K562 (cell line): ENCODE results near the gene SEC61A1. TPM values are rescaled to one million over a fixed set of nuclear protein-coding genes. Genes with fewer than 3 reads are reported as not detected.

Experiments
- CBX3 ChIP-seq, 2 experiments: IDR thresholded peaks; 1 replicate in 1 of 2; 2 replicates in 1 of 2; pipeline ENCODE4 v1.6.1; 2012; ENCODE audit warnings: inconsistent platforms in 2 of 2, low read length in 2 of 2, borderline replicate concordance in 1 of 2, control low read depth in 1 of 2
- DNMT1 ChIP-seq: fragments of 450-650 bp; IDR thresholded peaks from 2 replicates; pipeline ENCODE4 v1.6.1; 2016; ENCODE audit warnings: antibody characterized with exemption, mild to moderate bottlenecking
- GATAD2B ChIP-seq: fragments of 450-650 bp; IDR thresholded peaks from 2 replicates; pipeline ENCODE4 v1.6.1; 2017; ENCODE audit warnings: mild to moderate bottlenecking, borderline replicate concordance
- HCFC1 ChIP-seq: IDR thresholded peaks from 2 replicates; pipeline ENCODE4 v1.6.1; 2012; ENCODE audit warnings: low read depth, low read length, improper control_type of control experiment
- HDAC3 ChIP-seq: fragments of 450-650 bp; IDR thresholded peaks from 2 replicates; pipeline ENCODE4 v1.6.1; 2018; ENCODE audit warnings: borderline replicate concordance, mild to moderate bottlenecking, moderate library complexity; ENCODE audit not compliant: partially characterized antibody
- KLF16 ChIP-seq: IDR thresholded peaks from 2 replicates; pipeline ENCODE4 v1.6.1; 2016; ENCODE audit warnings: antibody characterized with exemption
- MCM3 ChIP-seq: fragments of 450-650 bp; IDR thresholded peaks from 2 replicates; pipeline ENCODE4 v1.6.1; 2016
- MTA1 ChIP-seq: fragments of 450-650 bp; IDR thresholded peaks from 2 replicates; pipeline ENCODE4 v1.6.1; 2017; ENCODE audit warnings: borderline replicate concordance
- NFE2L1 ChIP-seq: fragments of 450-650 bp; IDR thresholded peaks from 2 replicates; pipeline ENCODE4 v1.6.1; 2016; ENCODE audit warnings: missing genetic modification characterization, low read depth, mild to moderate bottlenecking, missing compliant biosample characterization, moderate library complexity, borderline replicate concordance
- PRMT5 ChIP-seq: sonication (generic); formaldehyde crosslinking; IDR thresholded peaks from 2 replicates; pipeline ENCODE4 v1.5.0; 2020; ENCODE audit warnings: missing genetic modification reagents
- RBM34 ChIP-seq: fragments of 200-400 bp; formaldehyde crosslinking; IDR thresholded peaks from 2 replicates; pipeline ENCODE4 v1.6.1; 2018; ENCODE audit warnings: low read length, borderline replicate concordance; ENCODE audit not compliant: insufficient read depth
- SP2 ChIP-seq: IDR thresholded peaks from 2 replicates; pipeline ENCODE4 v1.6.1; 2011; ENCODE audit warnings: mild to moderate bottlenecking, low read depth, low read length, moderate library complexity; ENCODE audit not compliant: poor library complexity, severe bottlenecking; ENCODE audit errors: extremely low read depth
- SPI1 ChIP-seq: IDR thresholded peaks from 2 replicates; pipeline ENCODE4 v1.6.1; 2011; ENCODE audit warnings: low read depth, low read length, control low read depth, borderline replicate concordance
- SRF ChIP-seq, 2 experiments: fragments of 250-450, 450-650 bp in 1 of 2; sonication (Bioruptor Pico) in 1 of 2; sonication (generic) in 1 of 2; formaldehyde crosslinking; IDR thresholded peaks; 2 replicates each; pipeline versions ENCODE4 v1.5.0 to v1.5.1; 2020 to 2022; ENCODE audit warnings: mild to moderate bottlenecking in 1 of 2, missing genetic modification reagents in 1 of 2
- TEAD2 ChIP-seq: fragments of 450-650 bp; IDR thresholded peaks from 2 replicates; pipeline ENCODE4 v1.6.1; 2016; ENCODE audit warnings: missing genetic modification characterization, control low read depth, missing compliant biosample characterization
- ZC3H11A ChIP-seq: IDR thresholded peaks from 2 replicates; pipeline ENCODE4 v1.6.1; 2012; ENCODE audit warnings: low read depth, low read length, improper control_type of control experiment
- ZNF197 ChIP-seq: fragments of 200-800 bp; sonication (Bioruptor generic); IDR thresholded peaks from 2 replicates; pipeline ENCODE4 v1.6.1; 2016; ENCODE audit warnings: low read depth, missing genetic modification characterization, missing compliant biosample characterization
- ZNF717 ChIP-seq: fragments of 250-450 bp; sonication (Bioruptor Pico); IDR thresholded peaks from 2 replicates; pipeline ENCODE4 v1.5.0; 2021
- polyA plus RNA-seq, 8 experiments: library from polyadenylated mRNA; depleted of rRNA in 4 of 8; stranded (reverse) in 5 of 8; unstranded in 3 of 8; fragments of >200 nt; fragmentation: Nextera tagmentation in 2 of 8; fragmentation: Illumina TruSeq in 1 of 8; extraction: Ambion mirVana in 2 of 8; extraction: Trizol in 1 of 8; gene quantifications; 2 replicates each; pipeline versions ENCODE4 v1.2.1 to v1.2.3, GENCODE V29; 2011 to 2014; ENCODE audit warnings: inconsistent platforms in 1 of 8, missing spikeins in 1 of 8
- total RNA-seq, 7 experiments: library from RNA; depleted of rRNA in 6 of 7; stranded (reverse); fragments of >200 nt in 6 of 7; fragmentation: Illumina TruSeq in 2 of 7; extraction: Trizol in 2 of 7; gene quantifications; 2 replicates each; pipeline versions ENCODE4 v1.2.1 to v1.2.3, GENCODE V29; 2011 to 2021; ENCODE audit warnings: low replicate concordance in 1 of 7
- TF ChIP-seq, protein P1 (sequence below): fragments of 250-450 bp; sonication (Bioruptor Pico); IDR thresholded peaks from 2 replicates; pipeline ENCODE4 v1.4.0; 2020; ENCODE audit warnings: mild to moderate bottlenecking
- TF ChIP-seq, protein P2 (sequence below): fragments of 450-650 bp; IDR thresholded peaks from 2 replicates; pipeline ENCODE4 v1.7.1; 2018; ENCODE audit warnings: mild to moderate bottlenecking, low read depth; ENCODE audit not compliant: partially characterized antibody
- TF ChIP-seq, protein P3 (sequence below): sonication (generic); formaldehyde crosslinking; IDR thresholded peaks from 2 replicates; pipeline ENCODE4 v1.8.0; 2022; ENCODE audit warnings: mild to moderate bottlenecking, missing genetic modification reagents, borderline replicate concordance
- TF ChIP-seq, protein P4 (sequence below): fragments of 250-450 bp; sonication (Bioruptor Pico); IDR thresholded peaks from 2 replicates; pipeline ENCODE4 v1.5.0; 2021

The SEC61A1 gene
- total and polyA plus RNA-seq, 9 of the 15 experiments (the other 6 are each of a cell fraction or from before 2014, with no cell fraction given) = 1.9 to 140 (median 79.1) TPM

DNA sequence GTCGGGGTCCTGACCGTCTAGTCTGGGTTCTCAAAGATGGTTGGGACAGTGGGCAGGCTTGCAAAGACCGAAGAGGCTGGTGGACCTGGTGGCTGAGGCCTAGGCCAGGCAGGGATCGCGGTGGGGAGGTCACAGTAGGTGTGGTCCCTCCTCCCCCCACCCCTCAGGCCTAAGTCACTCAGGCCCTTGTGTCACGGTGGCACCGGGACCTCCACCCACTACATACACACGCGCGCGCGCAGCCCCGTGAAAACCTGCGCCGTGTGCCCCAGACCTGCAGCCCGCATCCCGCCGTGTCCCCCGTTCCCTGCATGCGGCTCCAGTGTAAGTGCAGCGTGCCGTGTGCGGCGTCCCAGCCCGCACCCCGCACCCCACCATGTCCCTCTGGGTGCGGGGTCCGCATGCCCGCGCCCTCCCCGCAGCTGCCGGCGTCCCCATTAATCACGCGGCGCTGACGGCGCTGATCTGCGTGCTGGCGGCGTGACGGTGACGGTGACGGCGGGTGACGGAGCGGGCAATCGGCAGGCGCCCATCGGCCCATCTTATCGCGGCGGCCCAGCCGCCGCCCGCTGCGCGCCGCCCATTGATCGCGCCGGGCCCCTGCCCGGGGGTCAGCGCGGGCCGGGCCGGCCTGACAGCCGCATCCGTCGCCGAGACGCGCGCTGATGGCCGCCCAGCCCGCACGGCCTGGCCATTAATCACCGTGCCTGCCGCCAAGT is 24.4 kb downstream of the SEC61A1 start (continued):
- TF ChIP-seq NFE2L1 = no peak
- no peak for TF ChIP-seq TEAD2
- TF ChIP-seq CBX3 (IDR thresholded peaks at IDR 0.05; ENCODE audit: borderline replicate concordance in 1 of 2, low read length in 2 of 2) = no peak
- no peak for TF ChIP-seq PRMT5 (CRISPR knock-in tag)
- TF ChIP-seq HDAC3 = no peak
- no peak for TF ChIP-seq HCFC1
- no peak for TF ChIP-seq SP2
- peak; percentile 95 for TF ChIP-seq GATAD2B
- TF ChIP-seq, protein P1, sequence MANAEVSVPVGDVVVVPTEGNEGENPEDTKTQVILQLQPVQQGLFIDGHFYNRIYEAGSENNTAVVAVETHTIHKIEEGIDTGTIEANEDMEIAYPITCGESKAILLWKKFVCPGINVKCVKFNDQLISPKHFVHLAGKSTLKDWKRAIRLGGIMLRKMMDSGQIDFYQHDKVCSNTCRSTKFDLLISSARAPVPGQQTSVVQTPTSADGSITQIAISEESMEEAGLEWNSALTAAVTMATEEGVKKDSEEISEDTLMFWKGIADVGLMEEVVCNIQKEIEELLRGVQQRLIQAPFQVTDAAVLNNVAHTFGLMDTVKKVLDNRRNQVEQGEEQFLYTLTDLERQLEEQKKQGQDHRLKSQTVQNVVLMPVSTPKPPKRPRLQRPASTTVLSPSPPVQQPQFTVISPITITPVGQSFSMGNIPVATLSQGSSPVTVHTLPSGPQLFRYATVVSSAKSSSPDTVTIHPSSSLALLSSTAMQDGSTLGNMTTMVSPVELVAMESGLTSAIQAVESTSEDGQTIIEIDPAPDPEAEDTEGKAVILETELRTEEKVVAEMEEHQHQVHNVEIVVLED (CRISPR knock-in tag) = peak; percentile 93
- no peak for TF ChIP-seq MTA1
- no peak for TF ChIP-seq ZC3H11A
- no peak for TF ChIP-seq KLF16
- TF ChIP-seq MCM3 = no peak
- TF ChIP-seq SRF (CRISPR knock-in tag; IDR thresholded peaks at IDR 0.05) = no peak
- TF ChIP-seq ZNF717 (CRISPR knock-in tag) = no peak
- no peak for TF ChIP-seq RBM34
- TF ChIP-seq, protein P2, sequence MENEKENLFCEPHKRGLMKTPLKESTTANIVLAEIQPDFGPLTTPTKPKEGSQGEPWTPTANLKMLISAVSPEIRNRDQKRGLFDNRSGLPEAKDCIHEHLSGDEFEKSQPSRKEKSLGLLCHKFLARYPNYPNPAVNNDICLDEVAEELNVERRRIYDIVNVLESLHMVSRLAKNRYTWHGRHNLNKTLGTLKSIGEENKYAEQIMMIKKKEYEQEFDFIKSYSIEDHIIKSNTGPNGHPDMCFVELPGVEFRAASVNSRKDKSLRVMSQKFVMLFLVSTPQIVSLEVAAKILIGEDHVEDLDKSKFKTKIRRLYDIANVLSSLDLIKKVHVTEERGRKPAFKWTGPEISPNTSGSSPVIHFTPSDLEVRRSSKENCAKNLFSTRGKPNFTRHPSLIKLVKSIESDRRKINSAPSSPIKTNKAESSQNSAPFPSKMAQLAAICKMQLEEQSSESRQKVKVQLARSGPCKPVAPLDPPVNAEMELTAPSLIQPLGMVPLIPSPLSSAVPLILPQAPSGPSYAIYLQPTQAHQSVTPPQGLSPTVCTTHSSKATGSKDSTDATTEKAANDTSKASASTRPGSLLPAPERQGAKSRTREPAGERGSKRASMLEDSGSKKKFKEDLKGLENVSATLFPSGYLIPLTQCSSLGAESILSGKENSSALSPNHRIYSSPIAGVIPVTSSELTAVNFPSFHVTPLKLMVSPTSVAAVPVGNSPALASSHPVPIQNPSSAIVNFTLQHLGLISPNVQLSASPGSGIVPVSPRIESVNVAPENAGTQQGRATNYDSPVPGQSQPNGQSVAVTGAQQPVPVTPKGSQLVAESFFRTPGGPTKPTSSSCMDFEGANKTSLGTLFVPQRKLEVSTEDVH = no peak
- TF ChIP-seq, protein P3, sequence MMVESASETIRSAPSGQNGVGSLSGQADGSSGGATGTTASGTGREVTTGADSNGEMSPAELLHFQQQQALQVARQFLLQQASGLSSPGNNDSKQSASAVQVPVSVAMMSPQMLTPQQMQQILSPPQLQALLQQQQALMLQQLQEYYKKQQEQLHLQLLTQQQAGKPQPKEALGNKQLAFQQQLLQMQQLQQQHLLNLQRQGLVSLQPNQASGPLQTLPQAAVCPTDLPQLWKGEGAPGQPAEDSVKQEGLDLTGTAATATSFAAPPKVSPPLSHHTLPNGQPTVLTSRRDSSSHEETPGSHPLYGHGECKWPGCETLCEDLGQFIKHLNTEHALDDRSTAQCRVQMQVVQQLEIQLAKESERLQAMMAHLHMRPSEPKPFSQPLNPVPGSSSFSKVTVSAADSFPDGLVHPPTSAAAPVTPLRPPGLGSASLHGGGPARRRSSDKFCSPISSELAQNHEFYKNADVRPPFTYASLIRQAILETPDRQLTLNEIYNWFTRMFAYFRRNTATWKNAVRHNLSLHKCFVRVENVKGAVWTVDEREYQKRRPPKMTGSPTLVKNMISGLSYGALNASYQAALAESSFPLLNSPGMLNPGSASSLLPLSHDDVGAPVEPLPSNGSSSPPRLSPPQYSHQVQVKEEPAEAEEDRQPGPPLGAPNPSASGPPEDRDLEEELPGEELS (CRISPR knock-in tag) = no peak
- TF ChIP-seq, protein P4, sequence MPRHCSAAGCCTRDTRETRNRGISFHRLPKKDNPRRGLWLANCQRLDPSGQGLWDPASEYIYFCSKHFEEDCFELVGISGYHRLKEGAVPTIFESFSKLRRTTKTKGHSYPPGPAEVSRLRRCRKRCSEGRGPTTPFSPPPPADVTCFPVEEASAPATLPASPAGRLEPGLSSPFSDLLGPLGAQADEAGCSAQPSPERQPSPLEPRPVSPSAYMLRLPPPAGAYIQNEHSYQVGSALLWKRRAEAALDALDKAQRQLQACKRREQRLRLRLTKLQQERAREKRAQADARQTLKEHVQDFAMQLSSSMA (CRISPR knock-in tag) = no peak
- TF ChIP-seq ZNF197 (CRISPR knock-in tag) = 0 out of 2 replicates have a peak, but pooled peaks have one; percentile 38
- no peak for TF ChIP-seq SPI1
- TF ChIP-seq DNMT1 = no peak
